Measurements from ENCODE around the gene PHACTR1.
"Not testable (repeated sequence)": the region's sequence is repeated elsewhere in the genome, so short reads cannot be mapped to it uniquely, and the experiment has no call there.

PHACTR1 gene

GRCh38 chr6:12717356-12717755 lies 789 bp downstream of the PHACTR1 start:
- DNase-seq (ENCODE audit: insufficient read length) (no peak), FAIRE-seq (no peak)
- TF ChIP-seq POLR2A (IDR thresholded peaks at IDR 0.05; ENCODE audit: low read depth, low read length), result no peak
- no peak for TF ChIP-seq TAF1 (IDR thresholded peaks at IDR 0.05; ENCODE audit: borderline replicate concordance, low read depth, low read length)
- no peak for TF ChIP-seq POLR2AphosphoS5 (IDR thresholded peaks at IDR 0.05; ENCODE audit: low read depth, low read length)

DNA sequence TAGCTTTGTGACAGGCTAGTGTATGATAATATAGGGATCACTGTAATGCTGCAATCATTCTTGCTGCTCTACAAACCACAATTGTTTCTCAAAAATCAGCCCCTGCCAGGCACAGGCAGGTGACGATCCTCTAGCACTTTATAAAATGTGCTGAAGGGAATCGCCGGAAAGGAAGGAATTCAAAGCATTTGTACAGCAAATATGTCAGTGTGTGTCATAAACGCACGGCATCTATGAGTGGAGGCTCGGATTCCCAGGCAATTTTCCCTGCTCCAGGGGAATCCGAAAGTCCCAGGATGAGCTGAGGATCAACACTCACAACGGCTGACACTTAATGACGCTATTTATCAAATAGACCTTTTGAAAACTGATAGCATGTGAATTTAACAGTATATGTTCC lies 1.4 kb downstream of the PHACTR1 start:
- no peak for DNase-seq (ENCODE audit: insufficient read length)

GRCh38 chr6:12719017-12719416 lies 2.5 kb downstream of the PHACTR1 start:
- TF ChIP-seq POLR2AphosphoS5 (IDR thresholded peaks at IDR 0.05; ENCODE audit: low read depth, low read length) (no peak), TAF1 (IDR thresholded peaks at IDR 0.05; ENCODE audit: borderline replicate concordance, low read depth, low read length) (no peak), POLR2A (IDR thresholded peaks at IDR 0.05; ENCODE audit: low read depth, low read length) (no peak)
- no peak for DNase-seq (ENCODE audit: insufficient read length)
- no peak for FAIRE-seq

More for the DNA sequence above, 1.4 kb downstream of the PHACTR1 start:
- FAIRE-seq, result no peak
- no peak for TF ChIP-seq POLR2AphosphoS5 (IDR thresholded peaks at IDR 0.05; ENCODE audit: low read depth, low read length)
- no peak for TF ChIP-seq TAF1 (IDR thresholded peaks at IDR 0.05; ENCODE audit: borderline replicate concordance, low read depth, low read length)
- TF ChIP-seq POLR2A (IDR thresholded peaks at IDR 0.05; ENCODE audit: low read depth, low read length), result no peak

DNA sequence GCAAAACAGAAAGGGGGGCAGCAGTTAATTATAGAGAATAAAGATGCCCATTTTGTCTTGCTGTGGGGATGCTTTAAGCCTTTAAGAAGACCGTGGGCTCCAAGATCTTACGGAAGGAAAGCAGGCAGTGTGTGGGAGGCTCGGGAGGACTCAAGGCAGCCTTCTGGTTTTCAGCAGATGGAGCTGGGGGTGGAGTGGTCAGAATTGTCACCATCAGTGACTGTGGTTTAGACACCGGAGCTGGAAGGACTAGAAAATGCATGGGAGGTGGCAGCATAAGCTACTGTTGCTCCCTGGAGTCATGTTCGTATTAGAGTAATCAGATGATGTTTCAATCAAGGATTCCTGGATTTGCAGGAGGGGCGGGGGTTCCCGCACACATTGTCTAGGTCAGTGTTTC lies 3.7 kb downstream of the PHACTR1 start:
- TF ChIP-seq TAF1 (IDR thresholded peaks at IDR 0.05; ENCODE audit: borderline replicate concordance, low read depth, low read length) (no peak), POLR2A (IDR thresholded peaks at IDR 0.05; ENCODE audit: low read depth, low read length) (no peak), POLR2AphosphoS5 (IDR thresholded peaks at IDR 0.05; ENCODE audit: low read depth, low read length) (no peak)
- FAIRE-seq, result no peak

GRCh38 chr6:12725263-12725662 lies 8.7 kb downstream of the PHACTR1 start:
- DNase-seq (ENCODE audit: insufficient read length), result no peak
- FAIRE-seq, result no peak
- TF ChIP-seq POLR2A (IDR thresholded peaks at IDR 0.05; ENCODE audit: low read depth, low read length) (no peak), TAF1 (IDR thresholded peaks at IDR 0.05; ENCODE audit: borderline replicate concordance, low read depth, low read length) (no peak), POLR2AphosphoS5 (IDR thresholded peaks at IDR 0.05; ENCODE audit: low read depth, low read length) (no peak)

More for the DNA sequence above, 3.7 kb downstream of the PHACTR1 start:
- DNase-seq (ENCODE audit: insufficient read length), result no peak

DNA sequence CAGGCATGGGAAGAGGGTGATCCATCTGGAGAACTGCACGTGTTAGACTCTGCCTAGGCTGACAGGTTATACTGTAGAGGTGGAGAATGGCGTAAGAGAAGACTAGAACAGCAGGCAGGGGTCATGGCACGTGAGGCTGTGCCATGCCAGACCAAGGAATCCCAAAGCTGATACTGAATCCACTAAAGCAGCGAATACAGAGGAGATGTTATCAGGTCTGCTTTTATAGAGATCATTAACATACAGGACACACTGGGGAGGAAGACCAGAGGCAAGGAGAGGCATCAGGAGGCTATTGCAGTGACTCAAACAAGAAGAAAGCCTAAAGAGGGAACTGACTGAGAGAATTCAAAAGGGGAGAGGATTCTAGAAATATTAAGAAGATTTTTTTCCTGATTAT lies 12.9 kb downstream of the PHACTR1 start:
- DNase-seq (ENCODE audit: insufficient read length) (no peak), FAIRE-seq (no peak)
- no peak for TF ChIP-seq POLR2A (IDR thresholded peaks at IDR 0.05; ENCODE audit: low read depth, low read length)
- no peak for TF ChIP-seq POLR2AphosphoS5 (IDR thresholded peaks at IDR 0.05; ENCODE audit: low read depth, low read length)
- no peak for TF ChIP-seq TAF1 (IDR thresholded peaks at IDR 0.05; ENCODE audit: borderline replicate concordance, low read depth, low read length)

- DNase-seq (ENCODE audit: insufficient read length); FAIRE-seq: not testable (repeated sequence)
These were observed 14.2 kb downstream of the PHACTR1 start for GRCh38 chr6:12730809-12731208.

GRCh38 chr6:12733876-12734275 lies 17.3 kb downstream of the PHACTR1 start:
- no peak for TF ChIP-seq TAF1 (IDR thresholded peaks at IDR 0.05; ENCODE audit: borderline replicate concordance, low read depth, low read length)
- no peak for TF ChIP-seq POLR2A (IDR thresholded peaks at IDR 0.05; ENCODE audit: low read depth, low read length)
- no peak for TF ChIP-seq POLR2AphosphoS5 (IDR thresholded peaks at IDR 0.05; ENCODE audit: low read depth, low read length)
- DNase-seq (ENCODE audit: insufficient read length) (no peak), FAIRE-seq (no peak)

DNA sequence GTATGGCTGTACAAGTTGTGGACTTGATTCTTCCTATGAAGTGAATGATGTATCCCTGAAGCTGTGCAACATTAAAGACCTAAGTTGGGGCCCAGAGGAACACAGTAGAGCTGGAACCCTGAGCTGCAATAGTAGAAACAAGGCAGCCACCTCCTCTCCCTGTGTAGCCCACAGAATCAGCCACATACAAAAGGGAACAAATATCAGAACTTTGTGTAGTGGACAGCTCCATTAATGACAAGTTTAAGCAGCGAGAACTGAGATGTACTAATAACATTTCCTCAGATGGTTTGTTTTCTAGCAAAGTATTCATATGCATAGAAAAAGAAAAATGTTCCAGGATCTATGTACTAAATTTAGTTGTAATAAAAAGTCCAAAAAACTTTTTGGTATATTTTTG lies 19.2 kb downstream of the PHACTR1 start:
- FAIRE-seq (no peak), DNase-seq (ENCODE audit: insufficient read length) (no peak)
- TF ChIP-seq TAF1 (IDR thresholded peaks at IDR 0.05; ENCODE audit: borderline replicate concordance, low read depth, low read length) (no peak), POLR2AphosphoS5 (IDR thresholded peaks at IDR 0.05; ENCODE audit: low read depth, low read length) (no peak), POLR2A (IDR thresholded peaks at IDR 0.05; ENCODE audit: low read depth, low read length) (no peak)

GRCh38 chr6:12748411-12748810 lies 31.8 kb downstream of the PHACTR1 start:
- TF ChIP-seq POLR2A (IDR thresholded peaks at IDR 0.05; ENCODE audit: low read depth, low read length) (no peak), TAF1 (IDR thresholded peaks at IDR 0.05; ENCODE audit: borderline replicate concordance, low read depth, low read length) (no peak), POLR2AphosphoS5 (IDR thresholded peaks at IDR 0.05; ENCODE audit: low read depth, low read length) (no peak)
- FAIRE-seq, result no peak
- no peak for DNase-seq (ENCODE audit: insufficient read length)

DNA sequence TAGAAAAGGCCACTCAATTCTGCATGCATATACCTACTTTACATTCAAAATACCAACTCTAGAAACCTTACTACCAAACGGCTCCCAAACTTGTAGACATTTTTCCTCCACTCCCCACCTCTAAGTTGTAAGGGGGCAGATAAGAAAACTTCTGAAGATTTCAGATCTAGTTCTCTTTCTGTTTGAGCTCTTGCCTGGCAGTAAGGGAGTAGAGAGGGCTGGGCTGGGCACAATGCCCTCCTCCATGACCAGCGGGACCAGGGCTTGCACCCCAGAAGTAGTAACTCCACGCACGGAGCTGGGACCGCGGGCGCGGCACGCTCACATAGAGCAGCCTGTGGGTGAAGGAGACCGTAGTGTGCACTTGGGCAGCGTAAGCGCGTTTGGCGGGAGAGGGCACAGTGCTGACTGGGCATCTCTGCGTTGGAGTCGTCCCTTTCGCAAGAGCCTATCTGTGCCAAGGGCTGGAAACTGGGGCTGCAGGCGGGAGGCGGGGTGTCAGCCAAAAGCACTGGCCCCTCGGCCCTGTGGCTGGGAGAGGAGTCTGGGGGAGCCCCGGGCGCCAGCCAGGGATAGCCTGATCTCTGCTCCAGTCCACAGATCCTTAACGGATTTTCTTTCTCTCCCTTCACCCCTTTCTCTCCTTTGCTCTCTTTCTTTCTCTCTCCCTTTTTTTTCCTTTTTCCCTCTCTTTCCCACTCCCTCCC lies 32.4 kb downstream of the PHACTR1 start:
- FAIRE-seq (no peak), DNase-seq (ENCODE audit: insufficient read length) (no peak)
- no peak for TF ChIP-seq POLR2AphosphoS5 (IDR thresholded peaks at IDR 0.05; ENCODE audit: low read depth, low read length)
- TF ChIP-seq POLR2A (IDR thresholded peaks at IDR 0.05; ENCODE audit: low read depth, low read length), result no peak
- TF ChIP-seq TAF1 (IDR thresholded peaks at IDR 0.05; ENCODE audit: borderline replicate concordance, low read depth, low read length), result no peak

GRCh38 chr6:12749531-12750379 lies 33.2 kb downstream of the PHACTR1 start:
- FAIRE-seq (no peak), DNase-seq (ENCODE audit: insufficient read length) (no peak)
- no peak for TF ChIP-seq TAF1 (IDR thresholded peaks at IDR 0.05; ENCODE audit: borderline replicate concordance, low read depth, low read length)
- no peak for TF ChIP-seq POLR2A (IDR thresholded peaks at IDR 0.05; ENCODE audit: low read depth, low read length)
- TF ChIP-seq POLR2AphosphoS5 (IDR thresholded peaks at IDR 0.05; ENCODE audit: low read depth, low read length), result no peak

All from GM12892 (cell line).